DND-41 (cell line): ENCODE results near the gene CCDC192.

Experiments
- CTCF ChIP-seq: IDR thresholded peaks from 2 replicates; pipeline ENCODE4 v1.5.1; 2012; ENCODE audit warnings: borderline replicate concordance, low read length, moderate library complexity, mild to moderate bottlenecking; ENCODE audit not compliant: poor library complexity, severe bottlenecking; ENCODE audit errors: extremely low read depth
- EZH2 ChIP-seq: IDR thresholded peaks from 3 replicates; pipeline ENCODE4 v1.6.1; 2012; ENCODE audit warnings: borderline replicate concordance, low read depth, mild to moderate bottlenecking, moderate library complexity, low read length, inconsistent platforms; ENCODE audit not compliant: severe bottlenecking

- TF ChIP-seq CTCF (no peak), EZH2 (no peak)
These were observed 258.6 kb downstream of the CCDC192 start for GRCh38 chr5:127961763-127962145.
